ENCODE results near the gene SMARCE1.

SMARCE1 gene

DNA sequence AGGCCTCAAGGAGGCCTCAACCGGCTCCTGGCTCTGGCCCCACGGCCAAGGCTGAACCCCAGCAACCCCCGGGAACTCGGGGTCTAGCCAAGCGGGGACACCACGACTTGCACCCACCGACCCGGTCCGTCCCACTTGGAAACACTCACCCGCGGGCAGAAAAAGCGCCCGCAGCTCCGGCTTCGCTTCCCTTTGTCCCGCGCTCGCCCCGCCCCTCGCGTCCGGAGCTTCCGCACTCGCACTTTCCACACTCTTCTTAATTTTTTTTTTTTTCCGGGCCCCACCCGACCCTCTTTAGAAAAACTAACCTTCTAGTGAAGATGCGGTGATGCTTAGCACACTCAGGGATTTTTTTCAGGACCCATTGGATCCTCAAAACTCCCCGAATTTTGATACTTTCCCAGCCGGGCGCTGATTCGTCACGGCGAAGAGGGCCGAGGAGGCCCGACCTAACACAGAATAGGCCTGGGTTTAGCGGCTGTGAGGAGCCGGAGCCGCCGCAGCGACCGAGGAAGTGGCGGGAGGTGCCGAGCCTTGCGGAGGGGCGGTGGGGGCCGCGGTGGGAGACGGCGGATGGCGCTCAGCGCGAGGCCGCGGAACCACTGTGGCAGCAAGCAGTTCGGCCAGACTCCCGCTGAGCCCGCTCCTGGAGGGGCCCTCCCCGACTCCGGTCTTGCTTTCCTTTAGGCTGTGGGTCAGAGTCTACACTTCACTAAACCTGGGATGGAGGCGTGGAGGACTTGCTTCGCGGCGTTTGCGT is at the start of gene SMARCE1:
TSS of gene SMARCE1 (minus strand) at position 195 of the 760 bp plus-strand sequence. CDS start 2,016 bp downstream, outside the sequence.
- intact Hi-C loops (cut with DNase I): loop anchor here (5.0 kb wide), 1 partner anchor 1019 kb away; no protein-coding TSS in a partner anchor
- DNase-seq: peak; percentile 47 to 93 (median 62)

- DNase-seq: no peak
- intact Hi-C loops (cut with DNase I): no loop called here
Measured at GRCh38 chr17:40697297-40697696, 49.7 kb upstream of the SMARCE1 start.

DNA sequence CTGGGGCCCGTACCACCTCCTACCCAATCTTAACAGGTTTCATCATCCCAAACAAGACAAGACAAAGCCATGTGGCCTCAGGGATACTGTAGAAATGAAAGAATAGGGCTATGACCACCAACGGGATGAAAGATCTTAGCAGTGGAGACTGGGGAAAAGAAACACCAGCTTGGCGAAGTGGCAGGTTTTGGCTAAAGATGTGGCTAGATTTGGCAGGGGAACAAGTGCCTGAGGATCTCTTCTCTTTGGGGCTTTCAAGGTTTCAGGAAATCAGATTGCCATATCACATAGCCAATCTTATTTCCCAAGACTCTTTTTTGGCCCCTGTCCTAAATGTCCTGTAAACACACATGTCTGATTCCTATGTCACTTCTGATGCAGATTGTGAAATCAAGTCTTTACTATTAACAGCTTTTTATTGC is 49.0 kb upstream of the SMARCE1 start:
- intact Hi-C loops (cut with DNase I): no loop called here

GRCh38 chr17:40695874-40696472 is 48.4 kb upstream of the SMARCE1 start:
- intact Hi-C loops (cut with DNase I): no loop called here
- no peak for DNase-seq

More for the DNA sequence above, 49.0 kb upstream of the SMARCE1 start:
- no peak for DNase-seq

DNA sequence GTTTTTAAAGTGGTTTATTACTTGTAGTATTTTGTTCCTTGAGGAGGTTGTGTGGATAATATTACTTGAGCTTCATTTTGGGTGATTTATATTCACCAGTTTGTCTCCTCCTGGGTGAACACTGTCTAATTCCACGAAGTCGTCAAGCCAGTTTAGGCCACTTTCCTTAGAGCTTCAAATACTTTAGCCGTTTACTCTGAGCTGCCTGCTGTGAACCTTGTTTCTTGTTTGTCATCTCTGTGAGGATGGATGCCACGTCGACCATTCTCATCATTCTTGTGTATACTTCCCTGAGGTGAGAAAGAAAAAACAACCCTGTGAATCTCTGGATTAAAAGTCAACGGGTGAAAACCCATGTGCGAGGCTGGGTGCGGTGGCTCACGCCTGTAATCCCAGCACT is 47.0 kb upstream of the SMARCE1 start:
- no peak for DNase-seq
- intact Hi-C loops (cut with DNase I): no loop called here

DNA sequence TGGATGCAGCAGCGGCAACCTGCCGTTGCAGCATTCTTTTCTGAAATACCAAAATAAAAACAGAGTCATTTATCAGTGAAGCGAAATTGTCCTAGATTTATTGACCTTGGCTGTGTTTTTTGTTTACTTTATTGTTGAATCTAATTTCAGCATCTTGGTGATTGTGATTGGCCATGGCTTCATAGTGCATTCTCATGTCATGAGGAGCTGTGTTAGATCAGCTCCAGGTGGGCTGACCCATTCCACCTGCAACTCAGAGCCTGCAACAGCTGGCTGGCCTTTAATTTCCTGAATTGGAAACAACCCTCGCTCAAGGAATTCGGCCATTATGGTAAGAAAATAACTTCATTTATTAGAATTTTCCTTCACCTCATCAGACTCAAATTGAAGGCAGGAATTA is 39.5 kb upstream of the SMARCE1 start:
- DNase-seq: no peak
- intact Hi-C loops (cut with DNase I): no loop called here

DNA sequence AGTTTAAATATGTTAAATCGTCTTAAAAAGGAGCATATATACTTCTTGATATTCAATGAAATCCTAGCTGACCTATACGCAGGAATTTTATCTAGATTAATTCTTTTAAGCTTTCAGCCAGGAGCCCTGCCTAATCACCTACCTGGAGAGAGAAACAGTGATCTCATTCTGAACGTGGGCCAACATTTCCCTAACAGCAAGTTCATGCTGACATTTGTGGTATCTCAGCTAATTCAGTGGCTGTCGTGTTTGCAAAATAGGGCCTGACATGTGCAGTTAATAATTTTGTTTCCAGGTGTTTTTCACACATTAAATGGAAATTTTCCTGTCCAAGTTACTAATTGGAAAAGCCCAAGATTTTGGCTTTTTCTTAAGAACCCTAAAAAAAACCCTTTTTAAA is 38.6 kb upstream of the SMARCE1 start:
- intact Hi-C loops (cut with DNase I): no loop called here
- no peak for DNase-seq

- intact Hi-C loops (cut with DNase I): no loop called here
- no peak for DNase-seq
Measured at GRCh38 chr17:40680998-40681397, 33.4 kb upstream of the SMARCE1 start.

DNA sequence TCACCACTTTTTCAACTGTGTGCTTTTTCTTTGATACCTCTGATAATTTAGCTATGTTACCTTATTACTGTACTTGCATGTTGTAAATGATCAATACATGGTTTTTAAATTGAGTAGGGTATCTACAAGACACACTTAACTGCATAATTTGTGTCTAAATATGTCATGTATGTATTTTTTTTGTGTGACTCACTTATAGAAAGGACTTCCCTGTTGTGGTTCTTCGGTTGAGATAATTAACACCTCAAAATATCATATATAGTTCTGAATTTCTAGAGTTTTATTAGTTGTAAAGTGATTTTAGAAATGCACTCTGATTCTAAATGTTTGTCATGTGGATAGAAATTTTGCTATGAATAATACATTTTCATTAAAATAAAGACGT is 31.9 kb upstream of the SMARCE1 start:
- intact Hi-C loops (cut with DNase I): no loop called here
- no peak for DNase-seq

- DNase-seq: no peak
- intact Hi-C loops (cut with DNase I): no loop called here
Measured at GRCh38 chr17:40678902-40679522, 31.4 kb upstream of the SMARCE1 start.

GRCh38 chr17:40675905-40676304 is 28.3 kb upstream of the SMARCE1 start:
- no peak for DNase-seq
- intact Hi-C loops (cut with DNase I): no loop called here

- intact Hi-C loops (cut with DNase I): no loop called here
- no peak for DNase-seq
Measured at GRCh38 chr17:40672654-40673053, 25.0 kb upstream of the SMARCE1 start.

GRCh38 chr17:40671282-40671681 is 23.7 kb upstream of the SMARCE1 start:
- DNase-seq: no peak
- intact Hi-C loops (cut with DNase I): no loop called here

- intact Hi-C loops (cut with DNase I): no loop called here
- DNase-seq: no peak
Measured at GRCh38 chr17:40666331-40666730, 18.7 kb upstream of the SMARCE1 start.

DNA sequence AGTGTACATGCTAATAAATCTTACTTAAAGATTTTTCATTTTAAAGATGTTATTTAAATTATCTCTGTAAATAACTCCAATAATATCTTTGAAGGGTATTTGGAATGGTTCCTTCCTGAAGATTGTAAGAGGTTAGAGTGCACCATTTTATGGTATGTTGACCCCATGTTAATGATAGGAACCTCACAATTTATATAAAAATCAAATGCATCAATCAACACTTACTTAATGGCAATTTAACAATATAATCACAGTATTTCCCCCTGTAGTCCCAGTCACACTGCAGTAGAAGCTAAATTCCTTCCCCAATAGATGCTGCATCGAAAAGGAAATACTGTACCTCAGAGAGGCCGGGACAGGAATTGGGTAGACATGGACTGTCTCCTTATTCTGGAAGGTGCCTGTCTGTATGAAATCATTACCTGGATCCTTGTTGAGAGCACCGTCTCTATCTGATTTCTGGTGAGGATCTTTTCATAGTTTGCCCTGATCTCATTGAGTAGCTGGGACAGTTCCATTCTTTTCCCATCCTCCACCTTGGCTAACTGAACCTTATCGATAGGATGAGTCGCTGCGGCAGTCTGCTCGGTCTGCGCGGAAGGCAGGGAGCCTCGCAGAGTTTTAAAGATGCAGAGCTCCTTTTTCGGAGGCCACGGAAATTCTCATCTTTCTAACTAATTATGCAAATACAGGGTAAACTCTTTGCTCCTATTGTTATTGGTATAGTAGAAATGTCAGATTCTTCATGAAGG is 17.1 kb upstream of the SMARCE1 start, which contains the start of gene KRT222:
TSS of gene KRT222 (minus strand) at position 596 of the 752 bp plus-strand sequence. CDS start at position 518, 78 bp downstream.
- intact Hi-C loops (cut with DNase I): no loop called here
- DNase-seq: peak in 6 of 10 donors; percentile 24 to 91 (median 41)

DNA sequence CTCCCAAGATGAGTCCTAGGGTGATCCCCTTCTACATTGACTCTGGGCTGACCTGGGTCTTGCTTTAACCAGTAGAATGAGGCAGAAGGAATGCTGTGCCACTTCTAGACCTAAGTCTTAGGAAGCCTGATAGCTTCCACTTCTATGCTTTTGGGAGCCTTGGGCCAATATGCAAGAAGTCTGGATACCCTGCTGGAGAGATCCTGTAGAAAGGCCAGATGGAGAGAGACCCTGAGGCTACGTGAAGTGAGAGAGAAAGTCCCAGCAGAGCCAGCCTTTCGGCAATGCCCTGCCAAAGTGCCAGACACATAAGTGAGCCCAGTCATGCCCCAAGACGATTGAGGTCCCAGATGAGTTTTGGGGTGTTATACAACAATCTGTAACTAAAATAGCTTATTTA is 15.6 kb upstream of the SMARCE1 start:
- DNase-seq: peak in 1 of 10 donors; percentile 31
- intact Hi-C loops (cut with DNase I): no loop called here

DNA sequence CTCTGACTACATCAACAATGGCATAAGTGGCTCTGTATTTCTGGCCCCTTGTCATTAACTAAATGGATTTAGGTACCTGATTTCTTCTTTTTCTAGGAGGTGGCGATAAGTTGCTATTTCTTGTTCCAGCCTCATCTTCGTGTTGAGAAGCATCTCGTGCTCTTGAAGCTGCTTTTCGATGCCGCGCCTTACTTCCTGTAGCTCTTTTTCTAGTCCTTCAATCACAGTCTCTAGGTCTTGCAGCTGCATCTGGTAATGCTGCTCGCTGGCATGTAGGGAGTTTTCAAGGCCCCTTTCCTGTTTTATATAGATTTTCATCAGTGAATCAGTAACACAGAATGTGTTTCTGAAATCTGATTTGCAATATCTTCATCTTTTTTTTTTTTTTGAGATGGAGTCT is 12.3 kb upstream of the SMARCE1 start:
- no peak for DNase-seq
- intact Hi-C loops (cut with DNase I): no loop called here

GRCh38 chr17:40658396-40658795 is 10.8 kb upstream of the SMARCE1 start:
- DNase-seq: no peak
- intact Hi-C loops (cut with DNase I): no loop called here

DNA sequence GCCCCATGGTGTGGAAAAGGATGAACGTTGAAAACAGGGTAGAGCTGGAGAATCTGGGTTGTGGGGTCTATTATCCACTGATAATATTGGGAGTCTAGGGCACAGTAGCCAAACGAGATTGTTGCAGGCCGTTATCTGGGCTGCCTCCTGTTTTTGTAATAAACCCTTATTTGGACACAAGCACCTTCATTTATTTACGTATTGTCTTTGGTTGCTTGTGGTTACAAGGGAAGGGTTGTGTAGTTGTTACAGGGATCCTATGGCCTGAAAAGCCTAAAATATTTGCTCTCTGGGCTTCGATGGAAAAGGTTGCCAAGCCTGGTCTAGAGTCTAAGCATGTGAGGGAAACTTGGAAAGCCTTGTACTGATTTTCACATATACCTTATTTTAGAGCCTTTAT is 4.3 kb upstream of the SMARCE1 start:
- intact Hi-C loops (cut with DNase I): no loop called here
- no peak for DNase-seq

GRCh38 chr17:40648384-40648968 is 858 bp upstream of the SMARCE1 start:
- DNase-seq: peak in 1 of 10 donors; percentile 85
- intact Hi-C loops (cut with DNase I): loop anchor here (5.0 kb wide), 1 partner anchor 1019 kb away; no protein-coding TSS in a partner anchor

Data from posterior cingulate gyrus (tissue), 11 donors.